ENCODE results near the gene SLC7A11.

Gene SLC7A11

GRCh38 chr4:138140879-138141278 lies 101.3 kb downstream of the SLC7A11 start:
- DNase-seq = no peak

- no peak for DNase-seq
Measured at GRCh38 chr4:138138774-138139173, 103.4 kb downstream of the SLC7A11 start.

GRCh38 chr4:138135610-138136009 lies 106.5 kb downstream of the SLC7A11 start:
- DNase-seq = no peak

GRCh38 chr4:138118270-138118669 lies 123.9 kb downstream of the SLC7A11 start:
- no peak for DNase-seq

- DNase-seq = no peak
Measured at GRCh38 chr4:138115053-138115452, 127.1 kb downstream of the SLC7A11 start.

- DNase-seq = no peak
Measured at GRCh38 chr4:138114434-138114833, 127.7 kb downstream of the SLC7A11 start.

All from 8988T (cell line).